ENCODE measurements around the gene PLCXD3.

The PLCXD3 gene

GRCh38 chr5:41309275-41309674 lies 201.1 kb downstream of the PLCXD3 start:
- Histone ChIP-seq H3K4me3 (ENCODE audit: low read depth in 1 of 2, low read length in 2 of 2) (no peak overlapping the region), H3K36me3 (ENCODE audit: control insufficient read depth in 1 of 2, insufficient read depth in 2 of 2, low read length in 2 of 2) (no peaks in the 10 kb centered on the region), H3K27ac (ENCODE audit: low read length) (no peak overlapping the region)

GRCh38 chr5:41306005-41306404 lies 204.4 kb downstream of the PLCXD3 start:
- H3K4me3 ChIP-seq (ENCODE audit: low read depth in 1 of 2, low read length in 2 of 2), result no peak overlapping the region
- H3K27ac ChIP-seq (ENCODE audit: low read length), result no peak overlapping the region
- no peaks in the 10 kb centered on the region for H3K27me3 ChIP-seq (ENCODE audit: low read depth, low read length)
- no peaks in the 10 kb centered on the region for H3K36me3 ChIP-seq (ENCODE audit: control insufficient read depth in 1 of 2, insufficient read depth in 2 of 2, low read length in 2 of 2)
- no peaks in the 10 kb centered on the region for H3K9me3 ChIP-seq (ENCODE audit: control insufficient read depth in 1 of 2, low read length in 2 of 2)
- no peaks in the 10 kb centered on the region for H3K4me1 ChIP-seq (ENCODE audit: control insufficient read depth in 1 of 2, insufficient read depth in 2 of 2, low read length in 2 of 2)

More at GRCh38 chr5:41309275-41309674, 201.1 kb downstream of the PLCXD3 start:
- H3K4me1 ChIP-seq (ENCODE audit: control insufficient read depth in 1 of 2, insufficient read depth in 2 of 2, low read length in 2 of 2), result no peaks in the 10 kb centered on the region
- no peaks in the 10 kb centered on the region for H3K27me3 ChIP-seq (ENCODE audit: low read depth, low read length)
- H3K9me3 ChIP-seq (ENCODE audit: control insufficient read depth in 1 of 2, low read length in 2 of 2), result no peaks in the 10 kb centered on the region

GRCh38 chr5:41305056-41305455 lies 205.3 kb downstream of the PLCXD3 start:
- Histone ChIP-seq H3K9me3 (ENCODE audit: control insufficient read depth in 1 of 2, low read length in 2 of 2) (no peaks in the 10 kb centered on the region), H3K27ac (ENCODE audit: low read length) (no peak overlapping the region), H3K27me3 (ENCODE audit: low read depth, low read length) (no peaks in the 10 kb centered on the region), H3K4me3 (ENCODE audit: low read depth in 1 of 2, low read length in 2 of 2) (no peak overlapping the region), H3K4me1 (ENCODE audit: control insufficient read depth in 1 of 2, insufficient read depth in 2 of 2, low read length in 2 of 2) (no peaks in the 10 kb centered on the region), H3K36me3 (ENCODE audit: control insufficient read depth in 1 of 2, insufficient read depth in 2 of 2, low read length in 2 of 2) (no peaks in the 10 kb centered on the region)

- Histone ChIP-seq H3K4me3 (ENCODE audit: low read depth in 1 of 2, low read length in 2 of 2) (no peak overlapping the region), H3K9me3 (ENCODE audit: control insufficient read depth in 1 of 2, low read length in 2 of 2) (no peaks in the 10 kb centered on the region), H3K27me3 (ENCODE audit: low read depth, low read length) (no peaks in the 10 kb centered on the region)
Observed at GRCh38 chr5:41296066-41296465, 214.3 kb downstream of the PLCXD3 start.

GRCh38 chr5:41291323-41291722 lies 219.1 kb downstream of the PLCXD3 start:
- no peaks in the 10 kb centered on the region for H3K9me3 ChIP-seq (ENCODE audit: control insufficient read depth in 1 of 2, low read length in 2 of 2)
- H3K4me3 ChIP-seq (ENCODE audit: low read depth in 1 of 2, low read length in 2 of 2), result no peak overlapping the region
- H3K27ac ChIP-seq (ENCODE audit: low read length), result no peak overlapping the region
- no peaks in the 10 kb centered on the region for H3K27me3 ChIP-seq (ENCODE audit: low read depth, low read length)
- no peaks in the 10 kb centered on the region for H3K36me3 ChIP-seq (ENCODE audit: control insufficient read depth in 1 of 2, insufficient read depth in 2 of 2, low read length in 2 of 2)
- H3K4me1 ChIP-seq (ENCODE audit: control insufficient read depth in 1 of 2, insufficient read depth in 2 of 2, low read length in 2 of 2), result no peaks in the 10 kb centered on the region

More at GRCh38 chr5:41296066-41296465, 214.3 kb downstream of the PLCXD3 start:
- H3K4me1 ChIP-seq (ENCODE audit: control insufficient read depth in 1 of 2, insufficient read depth in 2 of 2, low read length in 2 of 2), result no peaks in the 10 kb centered on the region
- no peaks in the 10 kb centered on the region for H3K36me3 ChIP-seq (ENCODE audit: control insufficient read depth in 1 of 2, insufficient read depth in 2 of 2, low read length in 2 of 2)
- no peak overlapping the region for H3K27ac ChIP-seq (ENCODE audit: low read length)

- Histone ChIP-seq H3K4me3 (ENCODE audit: low read depth in 1 of 2, low read length in 2 of 2) (no peak overlapping the region), H3K4me1 (ENCODE audit: control insufficient read depth in 1 of 2, insufficient read depth in 2 of 2, low read length in 2 of 2) (no peaks in the 10 kb centered on the region), H3K27me3 (ENCODE audit: low read depth, low read length) (no peaks in the 10 kb centered on the region), H3K36me3 (ENCODE audit: control insufficient read depth in 1 of 2, insufficient read depth in 2 of 2, low read length in 2 of 2) (no peaks in the 10 kb centered on the region), H3K9me3 (ENCODE audit: control insufficient read depth in 1 of 2, low read length in 2 of 2) (no peaks in the 10 kb centered on the region), H3K27ac (ENCODE audit: low read length) (no peak overlapping the region)
Observed at GRCh38 chr5:41290810-41291209, 219.6 kb downstream of the PLCXD3 start.

GRCh38 chr5:41289970-41290464 lies 220.4 kb downstream of the PLCXD3 start:
- no peak overlapping the region for H3K27ac ChIP-seq (ENCODE audit: low read length)
- H3K4me3 ChIP-seq (ENCODE audit: low read depth in 1 of 2, low read length in 2 of 2), result no peak overlapping the region
- no peaks in the 10 kb centered on the region for H3K9me3 ChIP-seq (ENCODE audit: control insufficient read depth in 1 of 2, low read length in 2 of 2)
- H3K36me3 ChIP-seq (ENCODE audit: control insufficient read depth in 1 of 2, insufficient read depth in 2 of 2, low read length in 2 of 2), result no peaks in the 10 kb centered on the region
- H3K4me1 ChIP-seq (ENCODE audit: control insufficient read depth in 1 of 2, insufficient read depth in 2 of 2, low read length in 2 of 2), result no peaks in the 10 kb centered on the region
- no peaks in the 10 kb centered on the region for H3K27me3 ChIP-seq (ENCODE audit: low read depth, low read length)

GRCh38 chr5:41286696-41287095 lies 223.7 kb downstream of the PLCXD3 start:
- Histone ChIP-seq H3K36me3 (ENCODE audit: control insufficient read depth in 1 of 2, insufficient read depth in 2 of 2, low read length in 2 of 2) (no peaks in the 10 kb centered on the region), H3K4me3 (ENCODE audit: low read depth in 1 of 2, low read length in 2 of 2) (no peak overlapping the region), H3K9me3 (ENCODE audit: control insufficient read depth in 1 of 2, low read length in 2 of 2) (no peaks in the 10 kb centered on the region), H3K4me1 (ENCODE audit: control insufficient read depth in 1 of 2, insufficient read depth in 2 of 2, low read length in 2 of 2) (no peaks in the 10 kb centered on the region), H3K27ac (ENCODE audit: low read length) (no peak overlapping the region), H3K27me3 (ENCODE audit: low read depth, low read length) (no peaks in the 10 kb centered on the region)

GRCh38 chr5:41286165-41286564 lies 224.2 kb downstream of the PLCXD3 start:
- Histone ChIP-seq H3K36me3 (ENCODE audit: control insufficient read depth in 1 of 2, insufficient read depth in 2 of 2, low read length in 2 of 2) (no peaks in the 10 kb centered on the region), H3K27ac (ENCODE audit: low read length) (no peak overlapping the region), H3K4me3 (ENCODE audit: low read depth in 1 of 2, low read length in 2 of 2) (no peak overlapping the region), H3K9me3 (ENCODE audit: control insufficient read depth in 1 of 2, low read length in 2 of 2) (no peaks in the 10 kb centered on the region), H3K4me1 (ENCODE audit: control insufficient read depth in 1 of 2, insufficient read depth in 2 of 2, low read length in 2 of 2) (no peaks in the 10 kb centered on the region), H3K27me3 (ENCODE audit: low read depth, low read length) (no peaks in the 10 kb centered on the region)

GRCh38 chr5:41284938-41285337 lies 225.5 kb downstream of the PLCXD3 start:
- no peak overlapping the region for H3K4me3 ChIP-seq (ENCODE audit: low read depth in 1 of 2, low read length in 2 of 2)
- no peak overlapping the region for H3K27ac ChIP-seq (ENCODE audit: low read length)
- no peaks in the 10 kb centered on the region for H3K27me3 ChIP-seq (ENCODE audit: low read depth, low read length)
- no peaks in the 10 kb centered on the region for H3K4me1 ChIP-seq (ENCODE audit: control insufficient read depth in 1 of 2, insufficient read depth in 2 of 2, low read length in 2 of 2)
- H3K9me3 ChIP-seq (ENCODE audit: control insufficient read depth in 1 of 2, low read length in 2 of 2), result no peaks in the 10 kb centered on the region
- no peaks in the 10 kb centered on the region for H3K36me3 ChIP-seq (ENCODE audit: control insufficient read depth in 1 of 2, insufficient read depth in 2 of 2, low read length in 2 of 2)

GRCh38 chr5:41281215-41281810 lies 229.1 kb downstream of the PLCXD3 start:
- Histone ChIP-seq H3K4me1 (ENCODE audit: control insufficient read depth in 1 of 2, insufficient read depth in 2 of 2, low read length in 2 of 2) (no peaks in the 10 kb centered on the region), H3K4me3 (ENCODE audit: low read depth in 1 of 2, low read length in 2 of 2) (no peak overlapping the region), H3K27me3 (ENCODE audit: low read depth, low read length) (no peaks in the 10 kb centered on the region), H3K9me3 (ENCODE audit: control insufficient read depth in 1 of 2, low read length in 2 of 2) (no peaks in the 10 kb centered on the region), H3K36me3 (ENCODE audit: control insufficient read depth in 1 of 2, insufficient read depth in 2 of 2, low read length in 2 of 2) (no peaks in the 10 kb centered on the region), H3K27ac (ENCODE audit: low read length) (no peak overlapping the region)

- no peak overlapping the region for H3K4me3 ChIP-seq (ENCODE audit: low read depth in 1 of 2, low read length in 2 of 2)
- no peaks in the 10 kb centered on the region for H3K4me1 ChIP-seq (ENCODE audit: control insufficient read depth in 1 of 2, insufficient read depth in 2 of 2, low read length in 2 of 2)
- no peaks in the 10 kb centered on the region for H3K27me3 ChIP-seq (ENCODE audit: low read depth, low read length)
- no peaks in the 10 kb centered on the region for H3K36me3 ChIP-seq (ENCODE audit: control insufficient read depth in 1 of 2, insufficient read depth in 2 of 2, low read length in 2 of 2)
- no peak overlapping the region for H3K27ac ChIP-seq (ENCODE audit: low read length)
- H3K9me3 ChIP-seq (ENCODE audit: control insufficient read depth in 1 of 2, low read length in 2 of 2), result no peaks in the 10 kb centered on the region
Observed at GRCh38 chr5:41279040-41279439, 231.4 kb downstream of the PLCXD3 start.

Data from muscle layer of duodenum (tissue), 2 donors.